MM.1S (cell line): ENCODE results near the gene SAP30BP.
A peak's percentile ranks its signal among the peaks of the same experiment; 100 is the strongest.

Experiments
- DNase-seq: peaks from one replicate; pipeline ENCODE4 v3.0.0-alpha.2; 2015
- H2AFZ ChIP-seq: fragments of 300-600 bp; sonication (generic); 2 replicates; pipeline ENCODE4 v1.6.0; 2016; ENCODE audit warnings: antibody characterized with exemption, low read length
- H3F3A ChIP-seq: fragments of 300-600 bp; sonication (generic); 2 replicates; pipeline ENCODE4 v1.6.1; 2016; ENCODE audit warnings: mild to moderate bottlenecking, antibody characterized with exemption, low read length, moderate library complexity, mixed read lengths; ENCODE audit not compliant: insufficient read depth
- H3K27ac ChIP-seq: fragments of 300-600 bp; sonication (generic); 2 replicates; pipeline ENCODE4 v1.5.1; 2016; ENCODE audit warnings: mild to moderate bottlenecking, low read length
- H3K27me3 ChIP-seq: fragments of 300-600 bp; sonication (generic); replicated peaks from 2 replicates; pipeline ENCODE4 v1.6.0; 2016; ENCODE audit warnings: low read length; ENCODE audit not compliant: insufficient read depth
- H3K36me3 ChIP-seq: fragments of 300-600 bp; sonication (generic); replicated peaks from 2 replicates; pipeline ENCODE4 v1.6.1; 2016; ENCODE audit warnings: mild to moderate bottlenecking, low read length, mixed read lengths; ENCODE audit not compliant: insufficient read depth
- H3K4me1 ChIP-seq: fragments of 300-600 bp; sonication (generic); 2 replicates; pipeline ENCODE4 v1.6.1; 2016; ENCODE audit warnings: low read length, mixed read lengths
- H3K4me2 ChIP-seq: fragments of 300-600 bp; sonication (generic); 2 replicates; pipeline ENCODE4 v1.6.0; 2016; ENCODE audit warnings: low read depth, low read length
- H3K4me3 ChIP-seq: fragments of 300-600 bp; sonication (generic); 2 replicates; pipeline ENCODE4 v1.5.1; 2016; ENCODE audit warnings: low read length, mixed read lengths
- H3K79me2 ChIP-seq: fragments of 300-600 bp; sonication (generic); 2 replicates; pipeline ENCODE4 v1.6.1; 2016; ENCODE audit warnings: mixed run types, low read length, mixed read lengths
- H3K9ac ChIP-seq: fragments of 300-600 bp; sonication (generic); 2 replicates; pipeline ENCODE4 v1.6.1; 2016; ENCODE audit warnings: low read length, mixed read lengths
- H3K9me2 ChIP-seq: fragments of 300-600 bp; sonication (generic); replicated peaks from 2 replicates; pipeline ENCODE4 v1.6.1; 2016; ENCODE audit warnings: mild to moderate bottlenecking, low read length, mixed read lengths; ENCODE audit not compliant: insufficient read depth
- H3K9me3 ChIP-seq: fragments of 300-600 bp; sonication (generic); replicated peaks from 2 replicates; pipeline ENCODE4 v1.6.1; 2016; ENCODE audit warnings: mild to moderate bottlenecking, low read length, mixed read lengths; ENCODE audit not compliant: insufficient read depth
- H4K20me1 ChIP-seq: fragments of 300-600 bp; sonication (generic); 2 replicates; pipeline ENCODE4 v1.6.1; 2016; ENCODE audit warnings: mild to moderate bottlenecking, low read length, moderate library complexity, mixed read lengths; ENCODE audit not compliant: insufficient read depth
- CTCF ChIP-seq: fragments of 300-600 bp; sonication (generic); IDR thresholded peaks from 2 replicates; pipeline ENCODE4 v1.5.1; 2016; ENCODE audit warnings: antibody characterized with exemption, low read length, mixed read lengths
- EZH2 ChIP-seq: fragments of 300-600 bp; sonication (generic); optimal IDR thresholded peaks from 2 replicates; pipeline ENCODE3; 2017; ENCODE audit warnings: low read depth, mild to moderate bottlenecking, antibody characterized with exemption, low read length, mixed read lengths
- EZH2phosphoT487 ChIP-seq: fragments of 300-600 bp; sonication (generic); IDR thresholded peaks from 2 replicates; pipeline ENCODE4 v1.6.1; 2018; ENCODE audit warnings: antibody characterized with exemption, low read length

Gene SAP30BP

GRCh38 chr17:75647061-75647460 lies 20.1 kb upstream of the SAP30BP start:
- Histone ChIP-seq H3K4me2 (no peak overlapping the region), H3K9me3 (no peaks in the 10 kb centered on the region), H3K27ac (peak overlapping the region; percentile 97), H3K36me3 (no peaks in the 10 kb centered on the region; the same call in 1 of the 2 replicates), H3K4me3 (no peak overlapping the region), H4K20me1 (no peaks in the 10 kb centered on the region), H3K9ac (no peak overlapping the region), H2AFZ (no peak overlapping the region), H3K4me1 (peaks cover 42% of the 10 kb centered on the region), H3K27me3 (no peaks in the 10 kb centered on the region), H3F3A (peaks cover 32% of the 10 kb centered on the region), H3K79me2 (peaks cover 13% of the 10 kb centered on the region; the same call in 1 of the 2 replicates), H3K9me2 (no peaks in the 10 kb centered on the region)
- no peak for DNase-seq
- no peak for TF ChIP-seq EZH2
- no peak for TF ChIP-seq CTCF
- TF ChIP-seq EZH2phosphoT487 = no peak

GRCh38 chr17:75647921-75648320 lies 19.2 kb upstream of the SAP30BP start:
- Histone ChIP-seq H2AFZ (no peak overlapping the region), H3K4me2 (no peak overlapping the region), H3K9me3 (no peaks in the 10 kb centered on the region), H3F3A (peaks cover 27% of the 10 kb centered on the region), H3K9me2 (no peaks in the 10 kb centered on the region), H3K4me1 (peaks cover 33% of the 10 kb centered on the region), H3K27ac (no peak overlapping the region), H4K20me1 (no peaks in the 10 kb centered on the region), H3K4me3 (no peak overlapping the region), H3K36me3 (no peaks in the 10 kb centered on the region; the same call in 1 of the 2 replicates), H3K9ac (no peak overlapping the region), H3K27me3 (no peaks in the 10 kb centered on the region), H3K79me2 (peaks cover 9% of the 10 kb centered on the region; the same call in 1 of the 2 replicates)
- TF ChIP-seq EZH2phosphoT487 = no peak
- no peak for TF ChIP-seq CTCF
- no peak for TF ChIP-seq EZH2
- DNase-seq = no peak

GRCh38 chr17:75649687-75650086 lies 17.5 kb upstream of the SAP30BP start:
- H3K9me2 ChIP-seq = no peaks in the 10 kb centered on the region
- no peak overlapping the region for H2AFZ ChIP-seq
- H3K27me3 ChIP-seq = no peaks in the 10 kb centered on the region
- no peaks in the 10 kb centered on the region; the same call in 1 of the 2 replicates for H3K36me3 ChIP-seq
- DNase-seq = no peak
- H3K4me2 ChIP-seq = no peak overlapping the region
- no peak overlapping the region for H3K27ac ChIP-seq
- TF ChIP-seq EZH2phosphoT487 (no peak), EZH2 (no peak), CTCF (no peak)
- no peak overlapping the region for H3K9ac ChIP-seq
- H3K9me3 ChIP-seq = no peaks in the 10 kb centered on the region
- H3K4me1 ChIP-seq = peaks cover 19% of the 10 kb centered on the region
- no peak overlapping the region for H3K4me3 ChIP-seq
- no peaks in the 10 kb centered on the region for H3K79me2 ChIP-seq
- no peaks in the 10 kb centered on the region for H4K20me1 ChIP-seq
- H3F3A ChIP-seq = peaks cover 22% of the 10 kb centered on the region
